T-helper 2 cell treated with Interferon-gamma antibody and Interleukin-4, amounts not matched to agents 5 μg/mL and 100 μg/mL, for 36 hours (primary cell): ENCODE results near the gene RBM20.
"Not testable (repeated sequence)": the region's sequence is repeated elsewhere in the genome, so short reads cannot be mapped to it uniquely, and the experiment has no call there.

Experiments used
- DNase-seq: peaks from one replicate; pipeline ENCODE4 v3.0.0; 2021; ENCODE audit warnings: low spot score
- H3K27ac Mint-ChIP-seq: one replicate; pipeline ENCODE4 v1.8.0; 2021; ENCODE audit warnings: mild to moderate bottlenecking, mixed read lengths
- H3K27me3 Mint-ChIP-seq: one replicate; pipeline ENCODE4 v1.8.0; 2021; ENCODE audit warnings: low read depth, mixed read lengths
- H3K36me3 Mint-ChIP-seq: one replicate; pipeline ENCODE4 v1.8.0; 2021; ENCODE audit warnings: low read depth, mixed read lengths
- H3K4me1 Mint-ChIP-seq: one replicate; pipeline ENCODE4 v1.8.0; 2021; ENCODE audit warnings: low read depth, mixed read lengths
- H3K4me3 Mint-ChIP-seq: one replicate; pipeline ENCODE4 v1.8.0; 2022; ENCODE audit warnings: mild to moderate bottlenecking, moderate library complexity, mixed read lengths
- H3K9me3 Mint-ChIP-seq: one replicate; pipeline ENCODE4 v1.8.0; 2021; ENCODE audit warnings: mixed read lengths

The RBM20 gene

DNA sequence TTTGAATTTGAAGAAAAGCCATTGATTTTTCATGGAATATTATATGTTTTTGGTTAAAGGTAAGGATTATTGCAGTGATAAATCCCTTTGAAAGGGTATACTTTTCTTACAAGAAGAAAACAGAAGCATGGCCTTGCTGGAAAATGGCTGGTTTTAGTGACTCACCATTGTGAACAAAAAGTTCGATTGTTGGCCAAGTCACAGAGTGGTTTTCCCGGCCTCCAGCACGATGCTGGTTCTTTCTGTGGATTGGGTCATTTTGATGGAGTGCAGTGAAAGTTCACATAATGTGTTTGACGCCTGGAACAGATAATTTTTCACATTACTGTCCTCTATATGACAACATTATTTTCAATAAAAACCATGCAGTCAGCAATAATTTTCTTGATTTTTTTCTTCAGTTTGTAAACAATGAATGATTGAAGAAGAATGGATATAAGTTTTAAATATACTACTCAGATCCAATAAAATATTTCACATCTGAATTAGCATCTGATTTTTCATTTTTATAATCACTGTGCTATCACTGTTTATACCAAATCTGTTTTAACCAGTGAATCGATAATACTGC, 60.9 kb downstream of the RBM20 start:
- no peaks in the 10 kb centered on the region for H3K36me3 Mint-ChIP-seq

DNA sequence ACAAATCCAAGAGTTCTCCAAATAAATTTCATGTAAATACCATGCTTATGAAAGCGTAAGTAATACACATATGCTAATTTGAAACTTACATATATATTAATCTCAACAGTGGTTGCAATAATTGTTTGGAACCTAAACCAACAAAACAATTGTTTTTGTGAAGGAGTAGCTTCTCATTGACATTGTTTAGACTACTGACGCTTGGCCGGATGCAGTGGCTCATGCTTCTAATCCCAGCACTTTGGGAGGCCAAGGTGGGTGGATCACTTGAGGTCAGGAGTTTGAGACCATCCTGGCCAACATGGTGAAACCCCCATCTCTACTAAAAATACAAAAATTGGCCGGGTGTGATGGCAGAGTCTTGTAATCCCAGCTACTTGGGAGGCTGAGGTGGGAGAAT, 61.5 kb downstream of the RBM20 start:
- H3K36me3 Mint-ChIP-seq = not testable (repeated sequence)

More for the DNA sequence above, 60.9 kb downstream of the RBM20 start:
- H3K27ac Mint-ChIP-seq = no peak overlapping the region
- no peak for DNase-seq
- no peak overlapping the region for H3K4me3 Mint-ChIP-seq
- peaks cover 17% of the 10 kb centered on the region for H3K27me3 Mint-ChIP-seq
- no peaks in the 10 kb centered on the region for H3K9me3 Mint-ChIP-seq
- no peaks in the 10 kb centered on the region for H3K4me1 Mint-ChIP-seq

DNA sequence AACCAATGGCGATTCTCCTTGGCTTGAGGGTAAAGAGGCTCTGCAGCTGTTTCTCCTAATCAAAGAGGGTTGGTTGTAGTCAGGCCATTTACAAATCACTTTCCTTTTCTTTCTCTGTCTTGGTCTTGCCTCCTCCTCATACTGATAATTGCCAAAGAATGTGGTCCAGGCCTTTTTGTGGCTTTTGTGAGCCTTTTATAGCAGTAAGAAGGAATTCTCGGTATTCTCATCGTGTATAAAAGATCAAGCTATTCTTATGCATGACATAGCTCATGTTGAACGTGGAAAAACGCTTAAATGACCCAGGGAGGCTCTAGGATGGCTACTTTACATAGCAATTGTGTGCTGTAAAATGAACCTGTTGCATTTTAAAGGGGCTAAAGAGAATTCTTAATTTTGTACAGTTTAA, 62.6 kb downstream of the RBM20 start:
- Mint-ChIP-seq H3K4me1 (no peaks in the 10 kb centered on the region), H3K4me3 (no peak overlapping the region), H3K9me3 (no peaks in the 10 kb centered on the region), H3K36me3 (no peaks in the 10 kb centered on the region), H3K27me3 (peaks cover 17% of the 10 kb centered on the region), H3K27ac (no peak overlapping the region)
- no peak for DNase-seq

More for the DNA sequence above, 61.5 kb downstream of the RBM20 start:
- not testable (repeated sequence) for H3K27ac Mint-ChIP-seq, DNase-seq, H3K4me3 Mint-ChIP-seq, H3K4me1 Mint-ChIP-seq, H3K9me3 Mint-ChIP-seq
- peaks cover 17% of the 10 kb centered on the region for H3K27me3 Mint-ChIP-seq

DNA sequence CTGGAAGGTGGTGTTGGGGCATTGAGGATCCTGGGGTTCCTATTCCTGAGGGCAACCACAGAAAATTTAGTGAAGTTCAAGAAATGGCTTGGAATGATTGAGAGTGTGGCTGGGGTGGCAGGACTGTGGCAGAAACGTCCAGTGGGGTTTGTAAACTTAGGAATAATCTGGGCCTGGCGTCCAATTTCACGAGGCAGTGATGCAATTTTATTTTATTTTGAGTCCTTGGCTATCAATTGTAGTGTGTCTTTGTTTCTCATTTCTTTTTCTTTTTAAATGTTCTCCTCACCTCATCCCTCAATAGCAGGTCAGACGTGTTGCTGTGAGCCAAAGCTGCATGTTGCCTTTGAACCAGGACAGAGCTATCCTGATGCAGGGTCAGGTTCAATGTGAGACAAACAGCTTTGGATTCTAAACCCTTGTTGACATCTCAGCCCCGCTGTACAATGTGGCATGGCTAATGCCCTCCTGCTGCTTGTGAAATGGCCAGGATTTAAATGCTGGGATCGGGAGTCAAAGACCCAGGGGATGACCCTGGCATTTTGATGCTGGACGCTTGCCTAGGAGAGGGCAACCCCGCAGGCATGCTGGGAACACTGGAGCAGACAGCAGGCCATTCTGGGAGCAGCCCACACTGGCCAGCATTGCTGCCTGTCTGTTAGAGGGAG, 64.8 kb downstream of the RBM20 start:
- Mint-ChIP-seq H3K4me3 (no peak overlapping the region), H3K36me3 (no peaks in the 10 kb centered on the region), H3K9me3 (no peaks in the 10 kb centered on the region), H3K27me3 (peaks cover 17% of the 10 kb centered on the region), H3K4me1 (no peaks in the 10 kb centered on the region), H3K27ac (no peak overlapping the region)
- DNase-seq = no peak

DNA sequence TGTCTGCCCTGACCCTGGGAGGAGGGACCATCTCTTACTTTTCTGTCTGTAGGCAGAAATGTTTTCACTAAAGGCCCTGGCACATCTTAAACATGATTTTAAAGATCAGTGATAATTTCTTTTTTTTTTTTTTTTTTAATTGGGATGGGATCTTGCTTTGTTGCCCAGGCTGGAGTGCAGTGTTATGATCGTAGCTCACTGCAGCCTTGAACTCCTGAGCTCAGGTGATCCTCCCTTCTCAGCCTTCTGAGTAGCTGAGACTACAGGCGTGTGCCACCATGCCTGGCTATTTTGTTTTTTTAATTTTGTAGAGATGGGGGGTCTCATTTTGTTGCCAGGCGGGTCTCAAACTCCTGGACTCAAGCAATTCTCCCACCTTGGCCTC, 65.3 kb downstream of the RBM20 start:
- H3K36me3 Mint-ChIP-seq = no peaks in the 10 kb centered on the region
- no peak for DNase-seq
- no peak overlapping the region for H3K27ac Mint-ChIP-seq
- peaks cover 17% of the 10 kb centered on the region for H3K27me3 Mint-ChIP-seq
- H3K4me3 Mint-ChIP-seq = no peak overlapping the region
- H3K9me3 Mint-ChIP-seq = no peaks in the 10 kb centered on the region
- H3K4me1 Mint-ChIP-seq = no peaks in the 10 kb centered on the region

DNA sequence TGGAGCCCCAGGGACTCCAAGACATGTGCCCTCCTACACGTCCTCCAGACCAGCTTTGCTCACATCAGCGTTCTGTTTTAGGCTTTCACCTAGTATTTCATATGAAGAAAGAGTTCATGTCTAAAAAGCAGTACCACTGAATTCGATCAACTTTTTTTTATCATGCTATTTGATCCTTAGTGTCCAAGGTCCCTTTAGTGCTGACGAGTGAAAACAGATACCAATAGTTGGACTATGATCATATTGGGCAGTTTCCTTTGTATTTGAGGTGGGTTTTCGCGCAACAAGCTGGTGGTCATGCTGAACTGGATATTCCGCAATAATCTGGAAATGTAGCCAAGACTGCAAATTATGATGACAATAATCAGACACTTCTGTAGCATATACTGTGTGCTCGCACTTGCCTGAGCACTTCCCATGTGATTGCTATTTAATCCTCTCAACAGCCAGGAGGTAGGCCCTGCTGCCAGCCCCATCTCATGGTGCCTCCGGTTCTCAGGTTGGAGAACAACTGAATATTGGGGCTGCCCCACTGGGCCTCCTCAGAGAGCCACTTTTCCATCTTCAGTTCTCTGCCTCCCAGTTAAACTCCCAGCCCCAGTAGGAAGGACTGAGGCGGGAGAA, 65.9 kb downstream of the RBM20 start:
- peaks cover 17% of the 10 kb centered on the region for H3K27me3 Mint-ChIP-seq
- no peaks in the 10 kb centered on the region for H3K36me3 Mint-ChIP-seq
- no peak for DNase-seq
- H3K4me1 Mint-ChIP-seq = no peaks in the 10 kb centered on the region
- no peaks in the 10 kb centered on the region for H3K9me3 Mint-ChIP-seq
- H3K27ac Mint-ChIP-seq = no peak overlapping the region
- H3K4me3 Mint-ChIP-seq = no peak overlapping the region

DNA sequence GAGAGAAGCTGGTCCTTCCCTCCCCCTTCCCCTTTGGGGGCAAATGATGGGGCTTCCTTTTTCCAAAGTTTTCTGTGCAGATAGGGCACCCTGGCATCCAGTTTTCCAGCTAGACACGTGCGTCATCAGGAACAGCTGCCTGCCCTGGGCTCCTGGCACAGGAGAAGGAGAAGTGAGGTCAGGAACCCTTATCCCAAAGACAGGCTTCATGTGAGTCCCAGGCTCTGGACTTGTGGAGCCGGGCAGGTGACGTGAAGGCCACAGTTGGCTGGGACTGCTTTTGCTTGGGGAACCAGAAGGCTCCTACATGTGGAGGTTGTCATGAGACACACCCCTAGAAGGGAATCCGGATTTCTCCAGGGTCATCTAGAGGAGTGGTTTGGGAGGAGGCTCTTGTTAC, 66.5 kb downstream of the RBM20 start:
- H3K4me3 Mint-ChIP-seq = no peak overlapping the region
- no peak for DNase-seq
- H3K9me3 Mint-ChIP-seq = no peaks in the 10 kb centered on the region
- no peaks in the 10 kb centered on the region for H3K4me1 Mint-ChIP-seq
- peaks cover 17% of the 10 kb centered on the region for H3K27me3 Mint-ChIP-seq
- H3K36me3 Mint-ChIP-seq = no peaks in the 10 kb centered on the region
- H3K27ac Mint-ChIP-seq = no peak overlapping the region

DNA sequence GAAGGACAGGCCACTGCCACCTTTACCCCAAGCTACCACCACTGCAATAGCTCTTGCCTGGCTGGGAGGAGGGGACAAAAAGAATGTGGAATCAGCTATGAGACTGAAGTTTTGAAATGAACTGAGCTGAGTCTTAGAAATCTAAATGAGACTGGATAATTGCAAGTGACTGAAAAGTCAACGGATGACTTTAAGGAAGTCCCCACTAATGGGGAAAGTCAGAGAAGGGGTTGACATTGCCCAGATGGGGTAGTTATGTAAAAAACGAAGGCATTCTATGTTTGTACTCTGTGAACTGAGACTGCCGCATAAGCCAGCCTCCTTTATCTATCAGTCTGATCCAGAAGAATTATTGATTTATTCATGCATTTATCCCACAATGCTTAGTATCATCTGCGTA, 67.2 kb downstream of the RBM20 start:
- DNase-seq = no peak
- Mint-ChIP-seq H3K36me3 (no peaks in the 10 kb centered on the region), H3K9me3 (no peaks in the 10 kb centered on the region), H3K4me3 (no peak overlapping the region), H3K27ac (no peak overlapping the region), H3K27me3 (peaks cover 17% of the 10 kb centered on the region), H3K4me1 (no peaks in the 10 kb centered on the region)

DNA sequence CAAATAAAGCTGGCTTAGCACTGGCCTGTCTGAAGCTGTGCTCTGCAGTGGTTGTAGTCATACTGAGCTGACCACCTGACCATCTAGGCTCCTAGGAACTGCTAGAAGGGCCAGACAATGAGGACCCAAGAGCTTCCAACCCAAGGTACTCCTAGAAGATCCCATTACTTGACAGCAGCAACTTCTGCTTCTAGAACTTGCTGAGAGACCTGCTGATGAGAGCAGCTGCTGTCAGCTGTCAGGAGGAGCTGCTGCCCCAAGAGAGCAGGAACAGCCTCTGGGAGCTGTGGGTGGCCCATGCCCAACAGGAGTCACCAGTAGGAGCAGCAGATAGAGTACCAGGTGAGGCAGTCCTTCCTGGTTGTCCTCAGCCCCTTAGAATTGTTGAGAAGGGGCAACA, 70.2 kb downstream of the RBM20 start:
- Mint-ChIP-seq H3K27me3 (no peaks in the 10 kb centered on the region), H3K4me3 (no peak overlapping the region), H3K27ac (no peak overlapping the region), H3K36me3 (no peaks in the 10 kb centered on the region), H3K4me1 (no peaks in the 10 kb centered on the region), H3K9me3 (no peaks in the 10 kb centered on the region)
- DNase-seq = no peak

DNA sequence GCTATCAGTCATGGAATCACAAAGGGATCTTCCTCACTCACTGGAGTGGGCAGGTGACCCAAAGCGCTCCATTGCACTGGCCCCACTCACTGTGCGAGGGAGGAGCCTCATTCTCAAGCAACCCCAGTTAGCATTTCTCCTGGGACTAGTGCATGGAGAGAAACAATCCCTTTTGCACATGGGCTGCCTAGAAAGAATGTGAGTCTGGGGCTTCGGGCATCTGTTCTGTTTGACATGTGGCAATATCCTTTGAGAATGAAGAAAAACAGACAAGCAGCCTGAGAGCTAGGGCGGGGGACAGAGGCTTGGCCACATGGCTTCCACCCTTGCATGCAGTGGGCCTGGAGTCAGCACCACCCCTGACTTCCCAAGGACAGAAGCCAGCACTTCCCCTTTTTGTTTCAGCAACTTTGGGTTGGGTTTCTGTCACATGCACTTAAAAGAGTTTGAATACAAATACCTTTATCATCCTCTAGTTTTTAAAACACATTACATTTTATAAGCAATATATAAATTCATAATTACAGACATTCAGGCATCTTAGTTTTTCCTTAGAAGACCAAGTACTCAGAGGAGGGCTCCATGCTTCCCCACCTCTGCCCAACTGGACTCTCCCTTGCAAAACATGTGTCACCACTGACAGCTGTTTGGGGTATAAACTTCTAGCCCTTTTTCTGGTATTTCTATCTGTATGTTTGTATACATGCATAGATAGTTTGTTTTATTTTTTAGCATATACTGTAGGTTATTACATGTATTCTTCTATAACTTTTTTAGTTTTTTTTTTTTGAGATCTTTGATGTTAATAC, 73.8 kb downstream of the RBM20 start:
- Mint-ChIP-seq H3K36me3 (no peaks in the 10 kb centered on the region), H3K9me3 (no peaks in the 10 kb centered on the region), H3K4me3 (no peak overlapping the region), H3K27me3 (peaks cover 3% of the 10 kb centered on the region), H3K27ac (no peak overlapping the region), H3K4me1 (no peaks in the 10 kb centered on the region)
- DNase-seq = no peak

DNA sequence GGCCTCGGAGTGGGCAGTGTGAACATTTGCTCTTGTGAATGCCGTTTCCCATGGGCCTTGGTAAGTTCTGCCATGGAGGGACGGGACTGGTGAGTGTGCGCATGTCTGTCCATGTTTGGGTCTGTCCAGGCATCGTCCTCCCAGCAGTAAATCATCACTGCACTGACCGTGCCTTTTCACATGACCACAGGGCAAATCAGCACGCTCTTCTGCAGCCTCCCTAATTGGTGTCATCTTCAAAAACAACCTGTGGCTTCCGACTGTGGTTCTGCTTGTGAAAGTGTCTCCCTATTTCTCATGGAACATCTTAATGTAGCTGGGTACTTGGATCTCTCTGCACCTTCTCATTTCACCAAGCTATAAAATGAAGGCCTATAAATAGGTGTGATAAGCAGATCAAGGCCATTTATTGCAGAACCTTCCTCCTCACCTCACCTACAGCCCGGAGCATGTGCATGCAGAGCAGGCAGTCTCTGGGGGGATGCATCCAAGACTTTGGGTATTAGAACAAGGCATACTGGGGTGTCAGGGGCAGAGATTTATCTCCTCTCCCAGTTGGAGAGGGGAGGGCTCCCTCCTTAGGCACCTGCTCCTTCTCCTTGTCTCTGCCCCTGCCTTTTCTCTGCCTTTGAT, 77.4 kb downstream of the RBM20 start:
- no peak for DNase-seq
- no peaks in the 10 kb centered on the region for H3K36me3 Mint-ChIP-seq
- peaks cover 22% of the 10 kb centered on the region for H3K4me1 Mint-ChIP-seq
- peaks cover 3% of the 10 kb centered on the region for H3K27me3 Mint-ChIP-seq
- no peak overlapping the region for H3K27ac Mint-ChIP-seq
- H3K9me3 Mint-ChIP-seq = no peaks in the 10 kb centered on the region
- no peak overlapping the region for H3K4me3 Mint-ChIP-seq

DNA sequence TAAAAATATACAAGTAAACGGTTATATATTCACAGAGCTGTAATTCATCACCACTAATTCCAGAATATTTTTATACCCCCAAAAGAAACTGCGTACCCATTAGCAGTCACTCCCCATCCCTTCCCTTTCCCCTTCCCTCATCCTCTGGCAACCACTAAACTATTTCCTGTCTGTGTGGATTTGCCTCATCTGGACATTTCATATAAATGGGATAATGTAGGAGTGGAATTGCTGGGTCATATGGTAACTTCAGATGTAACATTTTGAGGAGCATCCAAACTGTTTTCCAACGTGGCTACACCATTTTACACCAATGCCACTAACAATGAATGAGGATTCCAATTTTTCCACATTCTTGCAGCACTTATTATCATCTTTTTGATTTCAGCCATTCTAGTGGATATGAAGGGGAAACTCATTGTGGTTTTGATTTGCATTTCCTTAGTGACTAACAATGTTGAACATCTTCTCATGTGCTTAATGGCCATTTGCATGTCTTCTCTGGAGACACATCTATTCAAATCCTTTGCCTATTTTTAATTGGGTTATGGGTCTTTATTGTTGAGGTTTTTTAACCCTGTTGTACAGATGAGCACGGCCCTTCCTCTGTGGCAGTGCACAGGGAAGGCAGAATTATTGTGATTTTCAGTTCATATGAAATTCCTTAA, 79.2 kb downstream of the RBM20 start:
- Mint-ChIP-seq H3K4me3 (no peak overlapping the region), H3K9me3 (no peaks in the 10 kb centered on the region), H3K27ac (no peak overlapping the region), H3K27me3 (peaks cover 3% of the 10 kb centered on the region), H3K36me3 (no peaks in the 10 kb centered on the region), H3K4me1 (peaks cover 22% of the 10 kb centered on the region)
- no peak for DNase-seq

DNA sequence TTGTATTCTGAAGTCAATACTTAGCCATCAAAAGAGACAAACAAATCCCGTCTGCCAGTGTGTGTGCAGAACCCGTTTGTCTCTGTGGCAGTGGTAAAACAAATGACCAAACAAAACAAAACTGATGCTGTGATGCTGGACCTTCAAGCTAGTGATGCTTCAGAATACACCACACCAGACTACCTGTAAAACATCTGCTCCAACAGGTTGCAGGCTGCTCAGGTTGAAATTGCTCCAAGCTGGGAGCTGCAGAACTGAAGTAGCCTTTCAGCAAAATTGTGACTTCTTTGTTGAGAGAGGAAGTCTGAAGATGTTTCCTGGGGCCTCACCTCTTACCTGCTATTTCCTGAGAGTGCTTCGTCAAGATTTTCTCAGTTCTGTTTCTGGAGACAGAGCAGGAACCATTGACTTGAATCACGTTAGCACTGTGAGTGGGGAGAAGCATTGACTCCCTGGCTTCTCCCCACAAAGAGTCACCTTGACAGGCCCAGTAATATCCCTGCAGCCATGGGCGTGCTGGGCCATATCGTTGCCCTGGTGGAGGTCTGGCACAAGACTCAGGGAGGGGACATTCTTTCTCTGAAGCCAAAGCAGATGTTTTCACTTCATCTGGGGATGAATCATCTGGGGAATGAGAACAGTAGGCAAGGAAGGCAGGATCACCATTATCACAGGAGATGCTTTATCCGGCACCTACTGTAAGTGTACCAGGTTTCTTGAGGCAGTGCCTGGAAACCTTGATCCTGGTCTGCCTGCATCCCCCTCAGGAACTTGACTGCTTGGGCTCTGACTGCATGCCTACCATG, 80.2 kb downstream of the RBM20 start:
- DNase-seq = no peak
- Mint-ChIP-seq H3K27me3 (peaks cover 3% of the 10 kb centered on the region), H3K4me3 (no peak overlapping the region)

More for the DNA sequence above, 80.2 kb downstream of the RBM20 start:
- Mint-ChIP-seq H3K36me3 (no peaks in the 10 kb centered on the region), H3K27ac (no peak overlapping the region), H3K4me1 (peaks cover 22% of the 10 kb centered on the region), H3K9me3 (no peaks in the 10 kb centered on the region)
